GM19023 (cell line): ENCODE measurements around the gene GNAT1.
"Not testable (repeated sequence)": the region's sequence is repeated elsewhere in the genome, so short reads cannot be mapped to it uniquely, and the experiment has no call there.

Source experiments
- ATAC-seq: cut with Tn5 transposase; IDR thresholded peaks from one replicate; pipeline ENCODE4 v1.9.1; 2021; ENCODE audit warnings: mild to moderate bottlenecking, moderate library complexity; ENCODE audit not compliant: unreplicated experiment

The GNAT1 gene

GRCh38 chr3:50201573-50202315, 10.3 kb downstream of the GNAT1 start:
- no peak for ATAC-seq

GRCh38 chr3:50202353-50203112, 11.1 kb downstream of the GNAT1 start:
- ATAC-seq: no peak

- ATAC-seq: no peak
Observed at GRCh38 chr3:50203113-50203808, 11.9 kb downstream of the GNAT1 start.

- no peak for ATAC-seq
Observed at GRCh38 chr3:50203809-50204803, 12.7 kb downstream of the GNAT1 start.

GRCh38 chr3:50204804-50205412, 13.5 kb downstream of the GNAT1 start, which contains the start of gene SLC38A3:
TSS of gene SLC38A3 (plus strand) at chr3:50205271. CDS start at chr3:50214200, 8,929 bp downstream.
- no peak for ATAC-seq

- ATAC-seq: no peak
Observed at GRCh38 chr3:50205413-50206276, 14.2 kb downstream of the GNAT1 start.

GRCh38 chr3:50207359-50208042, 16.1 kb downstream of the GNAT1 start:
- no peak for ATAC-seq

- ATAC-seq: no peak
Observed at GRCh38 chr3:50208677-50209344, 17.4 kb downstream of the GNAT1 start.

GRCh38 chr3:50210176-50210509, 18.7 kb downstream of the GNAT1 start:
- ATAC-seq: no peak

- ATAC-seq: no peak
Observed at GRCh38 chr3:50210510-50211367, 19.3 kb downstream of the GNAT1 start.

GRCh38 chr3:50211368-50211717, 19.9 kb downstream of the GNAT1 start:
- not testable (repeated sequence) for ATAC-seq

- ATAC-seq: no peak
Observed at GRCh38 chr3:50211930-50212329, 20.5 kb downstream of the GNAT1 start.

GRCh38 chr3:50212502-50212901, 21.1 kb downstream of the GNAT1 start:
- ATAC-seq: no peak

- no peak for ATAC-seq
Observed at GRCh38 chr3:50212971-50213370, 21.6 kb downstream of the GNAT1 start.

GRCh38 chr3:50213373-50213772, 22.0 kb downstream of the GNAT1 start:
- no peak for ATAC-seq

GRCh38 chr3:50214824-50215223, 23.4 kb downstream of the GNAT1 start:
- ATAC-seq: no peak

- no peak for ATAC-seq
Observed at GRCh38 chr3:50215529-50215928, 24.1 kb downstream of the GNAT1 start.
